ENCODE data around the gene LAS1L. TPM values are rescaled to one million over a fixed set of nuclear protein-coding genes. Genes with fewer than 3 reads are reported as not detected.

The LAS1L gene
- total and polyA plus RNA-seq, 9 of the 15 experiments (the other 6 are each of a cell fraction or from before 2014, with no cell fraction given) = 43.3 to 119 (median 86.4) TPM

GRCh38 chrX:65528705-65529340 lies 5.8 kb downstream of the LAS1L start (continued):
- no peak for TF ChIP-seq MGA (IDR thresholded peaks at IDR 0.05)
- TF ChIP-seq NRF1 (conservative IDR thresholded peaks at IDR 0.05 in 1 of 2, IDR thresholded peaks at IDR 0.05 in 1 of 2) = 0 out of 4 replicates have a peak, but pooled peaks of 1 of the 2 experiments have one; percentile 23
- TF ChIP-seq KLF16 (IDR thresholded peaks at IDR 0.05) = peak; percentile 42; the same call in 1 of the 2 replicates
- no peak for TF ChIP-seq MCM5 (IDR thresholded peaks at IDR 0.05; ENCODE audit: low read depth)
